GM12878 (cell line): ENCODE data around the gene VWA5B2. TPM values are rescaled to one million over a fixed set of nuclear protein-coding genes. Genes with fewer than 3 reads are reported as not detected.

Experiments used
- ATAC-seq: fragments of 200-7000 bp; cut with Tn5 transposase; 3 replicates; pipeline ENCODE4 v1.9.1; 2020; ENCODE audit warnings: mild to moderate bottlenecking, moderate library complexity
- BruUV-seq: library from RNA; stranded (reverse); fragments of 400-500 nt; replicated peaks from 2 replicates; lab custom pipeline; 2021; lab: Mats Ljungman, UMichigan
- CTCF ChIA-PET: fragments of 300-600 bp; sonication (Branson Sonifier 250); formaldehyde crosslinking; extraction: SDS; loops from one replicate; lab custom pipeline; 2021; ENCODE audit warnings: inconsistent platforms; lab: Yijun Ruan, JAX
- POLR2A ChIA-PET: fragments of 350-600 bp; formaldehyde crosslinking; extraction: SDS; loops from one replicate; lab custom pipeline; 2021; ENCODE audit warnings: inconsistent platforms; lab: Charles Lee
- RAD21 ChIA-PET: fragments of 300-600 bp; sonication (Branson Sonifier 250); formaldehyde crosslinking; loops from one replicate; lab custom pipeline; 2023; ENCODE audit warnings: antibody characterized with exemption; ENCODE audit not compliant: unreplicated experiment; lab: Charles Lee
- SMC1A ChIA-PET: fragments of 300-600 bp; sonication (Branson Sonifier 250); formaldehyde crosslinking; loops from one replicate; lab custom pipeline; 2023; ENCODE audit not compliant: unreplicated experiment, uncharacterized antibody; lab: Charles Lee
- DNase-seq: peaks from one replicate; pipeline ENCODE4 v3.0.0-alpha.2; 2011; ENCODE audit warnings: low read depth, low spot score
- FAIRE-seq: peaks from 3 replicates; lab custom pipeline; 2011; peaks lifted over from hg19 to GRCh38; lab: Jason Lieb, UNC
- H2AFZ ChIP-seq: 2 replicates; pipeline ENCODE4 v1.6.0; 2011; ENCODE audit warnings: low read depth, low read length, control low read depth; ENCODE audit not compliant: control insufficient read depth
- H3K27ac ChIP-seq: 2 replicates; pipeline ENCODE4 v1.5.1; 2011; ENCODE audit warnings: control low read depth; ENCODE audit not compliant: control insufficient read depth, insufficient read depth
- H3K27me3 ChIP-seq, 2 experiments: replicated peaks in 1 of 2; 2 replicates each; pipeline versions ENCODE4 v1.6.0 to v1.6.1; 2011; ENCODE audit warnings: low read length in 1 of 2; ENCODE audit not compliant: control insufficient read depth in 2 of 2, insufficient read depth in 2 of 2
- H3K36me3 ChIP-seq, 2 experiments: 2 replicates each; pipeline ENCODE4 v1.5.1; 2011; ENCODE audit warnings: low read length in 1 of 2; ENCODE audit not compliant: control insufficient read depth in 2 of 2, insufficient read depth in 2 of 2
- H3K4me1 ChIP-seq: 2 replicates; pipeline ENCODE4 v1.6.1; 2011; ENCODE audit warnings: mild to moderate bottlenecking, low read length, moderate library complexity, mixed read lengths; ENCODE audit not compliant: control insufficient read depth, insufficient read depth
- H3K4me2 ChIP-seq: 2 replicates; pipeline ENCODE4 v1.6.0; 2011; ENCODE audit warnings: control low read depth; ENCODE audit not compliant: control insufficient read depth, insufficient read depth
- H3K4me3 ChIP-seq: fragments of 200-600 bp; sonication (generic); 2 replicates; pipeline ENCODE4 v1.5.1; 2016
- H3K79me2 ChIP-seq: 2 replicates; pipeline ENCODE4 v1.6.0; 2011; ENCODE audit warnings: low read length; ENCODE audit not compliant: control insufficient read depth, insufficient read depth
- H3K9ac ChIP-seq: 2 replicates; pipeline ENCODE4 v1.8.0; 2011; ENCODE audit warnings: low read length, control low read depth, mixed read lengths; ENCODE audit not compliant: control insufficient read depth, insufficient read depth
- H3K9me3 ChIP-seq: replicated peaks from 3 replicates; pipeline ENCODE4 v1.5.1; 2011; ENCODE audit warnings: mild to moderate bottlenecking, low read length; ENCODE audit not compliant: control insufficient read depth, insufficient read depth
- H4K20me1 ChIP-seq: 2 replicates; pipeline ENCODE4 v1.6.0; 2011; ENCODE audit not compliant: control insufficient read depth, insufficient read depth
- CBX5 ChIP-seq: sonication (generic); IDR thresholded peaks from 2 replicates; pipeline ENCODE4 v1.6.1; 2016; ENCODE audit warnings: low read depth, moderate library complexity, mild to moderate bottlenecking, inconsistent platforms
- CHD4 ChIP-seq: fragments of 200-600 bp; sonication (generic); IDR thresholded peaks from 2 replicates; pipeline ENCODE4 v1.6.1; 2016; ENCODE audit warnings: mild to moderate bottlenecking
- POLR2AphosphoS5 ChIP-seq: IDR thresholded peaks from 2 replicates; pipeline ENCODE4 v1.6.1; 2011; ENCODE audit warnings: mild to moderate bottlenecking, low read length, inconsistent platforms
- RAD21 ChIP-seq: IDR thresholded peaks from 2 replicates; pipeline ENCODE4 v1.6.1; 2011; ENCODE audit warnings: mild to moderate bottlenecking, low read depth, low read length, moderate library complexity; ENCODE audit not compliant: insufficient read depth
- REST ChIP-seq: IDR thresholded peaks from 2 replicates; pipeline ENCODE4 v1.6.1; 2012; ENCODE audit warnings: mild to moderate bottlenecking, low read depth, low read length
- RFX5 ChIP-seq: IDR thresholded peaks from 2 replicates; pipeline ENCODE4 v1.6.1; 2011; ENCODE audit warnings: low read depth, low read length, improper control_type of control experiment
- SMAD1 ChIP-seq: fragments of 450-650 bp; IDR thresholded peaks from 2 replicates; pipeline ENCODE4 v1.6.1; 2018; ENCODE audit warnings: mild to moderate bottlenecking, low read depth; ENCODE audit not compliant: partially characterized antibody
- ZBTB4 ChIP-seq: fragments of 450-650 bp; formaldehyde crosslinking; IDR thresholded peaks from 2 replicates; pipeline ENCODE4 v1.4.0; 2022; ENCODE audit warnings: mild to moderate bottlenecking, moderate library complexity
- WGBS: methylation state at CpG from one replicate; pipeline ENCODE4 v1.1.6; 2016; ENCODE audit warnings: low lambda C conversion rate; ENCODE audit not compliant: insufficient replicate concordance, insufficient coverage; ENCODE audit errors: missing lambda C conversion rate; 5-methylcytosine and 5-hydroxymethylcytosine counted together
- in situ Hi-C: fragments of 300-500 bp; cut with MboI; formaldehyde crosslinking; loops from 9 replicates; pipeline ENCODE4 v1.14.3; 2018; ENCODE audit warnings: mixed read lengths
- intact Hi-C: fragments of 100-400 bp; cut with micrococcal nuclease; formaldehyde crosslinking; loops from one replicate; pipeline ENCODE4 v1.14.2; 2022; ENCODE audit not compliant: unreplicated experiment
- polyA plus RNA-seq, 11 experiments: library from polyadenylated mRNA; depleted of rRNA in 4 of 11; unstranded in 6 of 11; stranded (reverse) in 5 of 11; fragments of >200 nt; fragmentation: Nextera tagmentation in 4 of 11; fragmentation: Illumina TruSeq in 1 of 11; extraction: Ambion mirVana in 4 of 11; extraction: Trizol in 1 of 11; gene quantifications; 1 replicate in 1 of 11; 2 replicates in 10 of 11; pipeline versions ENCODE4 v1.2.1 to v1.2.3, GENCODE V29; 2011 to 2016; ENCODE audit warnings: inconsistent platforms in 2 of 11, missing spikeins in 2 of 11, low read depth in 1 of 11
- total RNA-seq, 4 experiments: library from RNA; depleted of rRNA in 3 of 4; stranded (reverse); fragments of >200 nt in 3 of 4; fragmentation: Illumina TruSeq in 1 of 4; extraction: Trizol in 1 of 4; gene quantifications; 2 replicates each; pipeline versions ENCODE4 v1.2.1 to v1.2.3, GENCODE V29; 2013 to 2021

The VWA5B2 gene
- total and polyA plus RNA-seq, 10 of the 15 experiments (the other 5 are each of a cell fraction or from before 2014, with no cell fraction given), result 0.03 to 0.09 TPM; not detected in 8

- TF ChIP-seq ZBTB4 (CRISPR knock-in tag) (no peak), RFX5 (no peak), POLR2AphosphoS5 (no peak), SMAD1 (no peak), CBX5 (no peak), RAD21 (no peak)
Observed at GRCh38 chr3:184259396-184259877, 30.1 kb downstream of the VWA5B2 start (continued).

GRCh38 chr3:184259878-184260723, 30.7 kb downstream of the VWA5B2 start:
- CTCF ChIA-PET, result interaction anchor here (1.1 kb wide), 1 partner anchor 10 kb away, joined by 5 read pairs; the partner anchor contains the start of gene EEF1AKMT4
- in situ Hi-C loops (no loop called here), intact Hi-C loops (loop anchor here (10.0 kb wide), 1 partner anchor 245 kb away; the partner anchor contains the start of gene ABCC5)
- Histone ChIP-seq H3K27me3 (peaks cover 2 to 11% of the 10 kb centered on the region in 2 experiments), H2AFZ (no peak overlapping the region), H3K4me2 (no peak overlapping the region), H3K36me3 (no peaks in the 10 kb centered on the region)
- TF ChIP-seq REST, result peak; percentile 73
- no peak for TF ChIP-seq CHD4
- TF ChIP-seq, all 136 proteins: peak for 1
- Histone ChIP-seq H3K4me3 (0 out of 2 replicates have a peak overlapping the region, but pooled peaks have one; percentile 55), H3K27ac (no peak overlapping the region), H3K79me2 (no peaks in the 10 kb centered on the region), H3K9me3 (no peaks in the 10 kb centered on the region), H4K20me1 (no peaks in the 10 kb centered on the region), H3K4me1 (0 out of 2 replicates have a peak, but pooled peaks cover 4% of the 10 kb centered on the region), H3K9ac (no peak overlapping the region)
- DNase-seq (no peak), FAIRE-seq (no peak), ATAC-seq (no peak)
- RAD21 ChIA-PET, result no interaction called here
- WGBS, result 21% methylated on average over 38 of the region's 91 CpGs
- POLR2A ChIA-PET, result interaction anchor here (0.6 kb wide), 1 partner anchor 354 kb away, joined by 3 read pairs; no protein-coding TSS in a partner anchor
- SMC1A ChIA-PET, result no interaction called here
- BruUV-seq, result no TSS peak
